Loucy (cell line): ENCODE measurements around the gene MYEOV.

Experiments used
- H2AFZ ChIP-seq: fragments of 200-600 bp; sonication (generic); 2 replicates; pipeline ENCODE4 v1.6.0; 2016; ENCODE audit warnings: antibody characterized with exemption, mild to moderate bottlenecking, low read length, moderate library complexity
- H3F3A ChIP-seq: fragments of 200-600 bp; 2 replicates; pipeline ENCODE4 v1.6.0; 2016; ENCODE audit warnings: antibody characterized with exemption, low read depth, mild to moderate bottlenecking
- H3K27me3 ChIP-seq: fragments of 200-600 bp; sonication (generic); 2 replicates; pipeline ENCODE4 v1.6.1; 2014; ENCODE audit warnings: low read length, mild to moderate bottlenecking; ENCODE audit not compliant: insufficient read depth, poor library complexity, severe bottlenecking
- H3K36me3 ChIP-seq: fragments of 200-600 bp; sonication (generic); 2 replicates; pipeline ENCODE4 v1.6.1; 2016; ENCODE audit warnings: low read length; ENCODE audit not compliant: insufficient read depth
- H3K4me1 ChIP-seq: fragments of 200-600 bp; sonication (generic); 2 replicates; pipeline ENCODE4 v1.5.1; 2014; ENCODE audit warnings: low read length, mild to moderate bottlenecking; ENCODE audit not compliant: insufficient read depth, poor library complexity, severe bottlenecking
- H3K4me2 ChIP-seq: fragments of 200-600 bp; sonication (generic); 2 replicates; pipeline ENCODE4 v1.6.0; 2014; ENCODE audit warnings: antibody characterized with exemption, low read length, low read depth, mild to moderate bottlenecking; ENCODE audit not compliant: poor library complexity, severe bottlenecking
- H3K4me3 ChIP-seq: fragments of 200-600 bp; sonication (generic); 2 replicates; pipeline ENCODE4 v1.5.1; 2014; ENCODE audit warnings: low read length, mild to moderate bottlenecking, mixed read lengths; ENCODE audit not compliant: poor library complexity, severe bottlenecking
- H3K79me2 ChIP-seq: fragments of 200-600 bp; sonication (generic); 2 replicates; pipeline ENCODE4 v1.6.1; 2014; ENCODE audit warnings: low read length; ENCODE audit not compliant: insufficient read depth
- H3K9ac ChIP-seq: fragments of 200-600 bp; sonication (generic); 2 replicates; pipeline ENCODE4 v1.6.0; 2014; ENCODE audit warnings: mild to moderate bottlenecking, low read depth, low read length, moderate library complexity; ENCODE audit not compliant: poor library complexity, severe bottlenecking
- H3K9me2 ChIP-seq: fragments of 200-600 bp; sonication (generic); replicated peaks from 2 replicates; pipeline ENCODE4 v1.6.1; 2016; ENCODE audit warnings: low read depth, low read length, mixed read lengths
- H3K9me3 ChIP-seq: fragments of 200-600 bp; sonication (generic); 2 replicates; pipeline ENCODE4 v1.6.1; 2014; ENCODE audit warnings: mild to moderate bottlenecking, antibody characterized with exemption, low read length, low read depth; ENCODE audit not compliant: insufficient read depth
- H4K20me1 ChIP-seq: fragments of 200-600 bp; sonication (generic); 2 replicates; pipeline ENCODE4 v1.6.0; 2014; ENCODE audit warnings: antibody characterized with exemption, low read length, mild to moderate bottlenecking; ENCODE audit not compliant: insufficient read depth, poor library complexity, severe bottlenecking
- EZH2phosphoT487 ChIP-seq: fragments of 200-600 bp; IDR thresholded peaks from 2 replicates; pipeline ENCODE4 v1.6.1; 2018; ENCODE audit warnings: antibody characterized with exemption, mild to moderate bottlenecking, moderate library complexity, borderline replicate concordance
- TF ChIP-seq, protein P1 (sequence below): fragments of 200-600 bp; sonication (generic); conservative IDR thresholded peaks from 2 replicates; pipeline ENCODE4 v1.5.1; 2014; ENCODE audit warnings: mild to moderate bottlenecking, antibody characterized with exemption, low read length

Gene MYEOV

DNA sequence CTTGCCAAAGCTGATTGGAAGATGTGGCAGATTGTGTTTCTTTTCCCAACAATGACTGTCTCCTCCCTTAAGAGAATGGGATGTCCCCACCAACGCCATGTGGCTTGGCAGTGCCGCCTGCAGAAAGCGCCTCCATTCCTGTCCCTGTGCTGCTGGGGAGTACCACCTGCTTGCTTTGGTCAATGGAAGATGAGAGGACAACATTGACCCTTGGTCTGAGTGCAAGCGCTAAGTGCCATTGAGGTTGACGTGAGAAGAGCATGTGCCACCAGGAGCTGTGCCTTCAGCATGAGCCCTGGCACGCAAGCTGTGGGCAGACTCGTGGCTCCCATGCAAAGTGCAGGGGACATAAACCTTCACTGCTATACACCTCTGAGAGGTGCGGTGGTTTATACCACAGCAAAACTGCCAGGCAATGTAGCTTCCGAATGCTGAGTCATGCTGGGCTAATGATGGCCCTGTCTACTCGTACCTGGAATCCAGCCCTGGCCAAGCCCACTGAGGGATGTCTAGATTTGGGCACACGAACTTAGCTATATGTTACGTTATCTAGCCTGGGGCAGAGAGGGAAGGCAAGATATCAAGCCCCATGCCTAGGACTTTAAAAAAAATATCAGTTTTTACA lies 41.9 kb downstream of the MYEOV start:
- Histone ChIP-seq H3K4me1 (peaks cover 29% of the 10 kb centered on the region), H3K79me2 (no peaks in the 10 kb centered on the region), H3K9me2 (no peaks in the 10 kb centered on the region), H3K4me3 (no peak overlapping the region), H3K9me3 (no peaks in the 10 kb centered on the region), H3F3A (no peaks in the 10 kb centered on the region), H3K9ac (no peak overlapping the region), H3K4me2 (no peak overlapping the region), H4K20me1 (no peaks in the 10 kb centered on the region), H3K27me3 (no peaks in the 10 kb centered on the region), H2AFZ (no peak overlapping the region), H3K36me3 (no peaks in the 10 kb centered on the region)
- TF ChIP-seq, protein P1, sequence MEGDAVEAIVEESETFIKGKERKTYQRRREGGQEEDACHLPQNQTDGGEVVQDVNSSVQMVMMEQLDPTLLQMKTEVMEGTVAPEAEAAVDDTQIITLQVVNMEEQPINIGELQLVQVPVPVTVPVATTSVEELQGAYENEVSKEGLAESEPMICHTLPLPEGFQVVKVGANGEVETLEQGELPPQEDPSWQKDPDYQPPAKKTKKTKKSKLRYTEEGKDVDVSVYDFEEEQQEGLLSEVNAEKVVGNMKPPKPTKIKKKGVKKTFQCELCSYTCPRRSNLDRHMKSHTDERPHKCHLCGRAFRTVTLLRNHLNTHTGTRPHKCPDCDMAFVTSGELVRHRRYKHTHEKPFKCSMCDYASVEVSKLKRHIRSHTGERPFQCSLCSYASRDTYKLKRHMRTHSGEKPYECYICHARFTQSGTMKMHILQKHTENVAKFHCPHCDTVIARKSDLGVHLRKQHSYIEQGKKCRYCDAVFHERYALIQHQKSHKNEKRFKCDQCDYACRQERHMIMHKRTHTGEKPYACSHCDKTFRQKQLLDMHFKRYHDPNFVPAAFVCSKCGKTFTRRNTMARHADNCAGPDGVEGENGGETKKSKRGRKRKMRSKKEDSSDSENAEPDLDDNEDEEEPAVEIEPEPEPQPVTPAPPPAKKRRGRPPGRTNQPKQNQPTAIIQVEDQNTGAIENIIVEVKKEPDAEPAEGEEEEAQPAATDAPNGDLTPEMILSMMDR: no peak
- no peak for TF ChIP-seq EZH2phosphoT487

DNA sequence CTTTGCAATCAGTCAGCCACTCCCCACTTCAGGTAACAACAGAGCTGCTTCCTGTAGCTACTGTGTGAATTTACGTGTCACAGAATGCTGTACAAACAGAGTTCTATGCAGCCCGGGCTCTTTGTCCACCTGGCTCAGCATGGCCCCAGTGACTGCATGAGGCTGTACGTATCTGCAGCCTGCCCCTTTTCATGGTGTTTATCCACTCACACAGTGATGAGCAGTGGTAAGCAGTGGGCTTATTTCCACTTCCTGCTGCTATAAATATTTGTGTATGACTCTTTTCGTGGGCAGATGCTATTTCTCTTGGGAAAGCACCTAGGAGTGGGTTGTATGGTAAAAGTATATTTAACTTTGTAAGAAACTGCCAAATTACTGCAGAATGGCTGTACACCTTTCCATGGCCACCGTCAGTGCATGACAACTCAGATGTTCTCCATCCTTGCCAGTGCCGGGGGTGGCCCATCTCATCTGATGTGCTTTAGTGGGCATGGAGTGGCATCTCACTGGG lies 43.3 kb downstream of the MYEOV start:
- H3K36me3 ChIP-seq: no peaks in the 10 kb centered on the region
- H3K4me1 ChIP-seq: peaks cover 29% of the 10 kb centered on the region
- H3K4me2 ChIP-seq: peak overlapping the region; percentile 37
- no peaks in the 10 kb centered on the region for H3K9me2 ChIP-seq
- H3K9me3 ChIP-seq: no peaks in the 10 kb centered on the region
- H3K4me3 ChIP-seq: peak overlapping the region; percentile 21
- TF ChIP-seq, protein P1: no peak
- no peaks in the 10 kb centered on the region for H4K20me1 ChIP-seq
- no peaks in the 10 kb centered on the region for H3F3A ChIP-seq
- no peaks in the 10 kb centered on the region for H3K79me2 ChIP-seq
- H2AFZ ChIP-seq: peak overlapping the region; percentile 72
- no peaks in the 10 kb centered on the region for H3K27me3 ChIP-seq
- no peak overlapping the region for H3K9ac ChIP-seq

DNA sequence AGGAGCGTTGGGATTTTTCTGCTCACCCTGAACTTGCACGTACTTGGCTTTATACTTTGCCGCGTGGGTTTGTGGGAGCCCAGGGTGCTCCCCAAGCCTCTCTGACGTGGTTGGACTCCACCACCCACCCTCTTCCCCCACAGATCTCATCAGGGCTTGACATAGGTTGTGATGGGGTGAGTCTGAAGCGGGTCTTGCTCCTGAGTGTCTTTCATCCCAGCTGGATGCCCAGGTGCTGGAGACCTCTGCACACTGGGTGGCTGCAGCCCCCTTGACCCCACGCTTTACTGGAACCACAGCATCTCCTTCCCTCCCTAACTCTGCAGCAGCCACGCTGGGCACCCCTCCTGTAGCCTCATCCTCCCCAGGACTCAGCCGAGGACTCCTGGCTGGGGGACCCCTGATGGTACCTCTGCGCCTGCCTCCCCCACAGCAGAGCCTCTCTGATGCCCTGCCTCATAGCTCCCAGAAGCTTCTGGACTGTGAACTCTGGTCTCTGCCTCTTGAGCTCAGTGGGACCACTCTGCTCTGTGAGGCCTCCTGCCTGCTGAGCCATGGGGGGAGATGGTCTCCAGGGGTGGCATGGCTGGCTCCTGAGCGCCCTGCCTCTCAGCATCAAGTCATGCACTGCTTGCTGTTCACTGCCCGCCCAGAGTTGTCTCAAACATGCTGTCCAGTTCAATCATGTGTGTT lies 45.2 kb downstream of the MYEOV start:
- Histone ChIP-seq H3F3A (no peaks in the 10 kb centered on the region), H3K4me1 (peaks cover 27% of the 10 kb centered on the region), H3K4me2 (no peak overlapping the region), H3K9ac (no peak overlapping the region), H3K9me2 (no peaks in the 10 kb centered on the region), H3K27me3 (no peaks in the 10 kb centered on the region), H3K4me3 (no peak overlapping the region), H3K79me2 (no peaks in the 10 kb centered on the region), H3K36me3 (no peaks in the 10 kb centered on the region), H2AFZ (no peak overlapping the region), H3K9me3 (no peaks in the 10 kb centered on the region), H4K20me1 (no peaks in the 10 kb centered on the region)
- no peak for TF ChIP-seq EZH2phosphoT487
- TF ChIP-seq, protein P1: no peak
